ENCODE results near the gene CARF. TPM values are rescaled to one million over a fixed set of nuclear protein-coding genes. Genes with fewer than 3 reads are reported as not detected.

Gene CARF
- total RNA-seq, 1 experiment from 2014 or later = 5.8 TPM

DNA sequence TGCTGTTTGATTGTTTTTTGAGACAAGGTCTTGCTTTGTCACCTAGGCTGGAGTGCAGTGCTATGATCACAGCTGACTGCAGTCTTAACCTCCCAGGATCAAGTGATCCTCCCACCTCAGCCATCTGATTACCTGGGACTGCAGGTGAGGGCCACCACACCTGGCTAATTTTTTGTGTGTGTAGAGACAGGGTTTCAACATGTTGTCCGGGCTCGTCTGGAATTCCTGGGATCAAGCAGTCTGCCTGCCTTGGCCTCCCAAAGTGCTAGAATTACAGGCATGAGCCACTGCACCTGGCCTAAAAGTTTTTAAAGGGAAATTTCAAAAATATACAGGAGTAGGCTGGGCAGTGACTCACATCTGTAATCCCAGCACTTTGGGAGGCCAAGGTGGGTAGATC is 22.4 kb downstream of the CARF start:
- no TSS peak for BruUV-seq (replicated peaks)
- H3K27ac Mint-ChIP-seq (ENCODE audit: unreplicated experiment) = no peak overlapping the region
- H3K4me1 Mint-ChIP-seq (ENCODE audit: low read depth, unreplicated experiment) = no peaks in the 10 kb centered on the region
- H3K9me3 Mint-ChIP-seq (ENCODE audit: low read depth, unreplicated experiment) = no peaks in the 10 kb centered on the region
- no peaks in the 10 kb centered on the region for H3K36me3 Mint-ChIP-seq (ENCODE audit: insufficient read depth, unreplicated experiment)
- no peaks in the 10 kb centered on the region for H3K27me3 Mint-ChIP-seq (ENCODE audit: unreplicated experiment)
- DNase-seq = no peak
- CTCF ChIA-PET = no interaction called here
- intact Hi-C loops (cut with micrococcal nuclease; ENCODE audit: unreplicated experiment) = no loop called here
- no peak overlapping the region for H3K4me3 Mint-ChIP-seq (ENCODE audit: low read depth, unreplicated experiment)
- TF ChIP-seq, protein P1, sequence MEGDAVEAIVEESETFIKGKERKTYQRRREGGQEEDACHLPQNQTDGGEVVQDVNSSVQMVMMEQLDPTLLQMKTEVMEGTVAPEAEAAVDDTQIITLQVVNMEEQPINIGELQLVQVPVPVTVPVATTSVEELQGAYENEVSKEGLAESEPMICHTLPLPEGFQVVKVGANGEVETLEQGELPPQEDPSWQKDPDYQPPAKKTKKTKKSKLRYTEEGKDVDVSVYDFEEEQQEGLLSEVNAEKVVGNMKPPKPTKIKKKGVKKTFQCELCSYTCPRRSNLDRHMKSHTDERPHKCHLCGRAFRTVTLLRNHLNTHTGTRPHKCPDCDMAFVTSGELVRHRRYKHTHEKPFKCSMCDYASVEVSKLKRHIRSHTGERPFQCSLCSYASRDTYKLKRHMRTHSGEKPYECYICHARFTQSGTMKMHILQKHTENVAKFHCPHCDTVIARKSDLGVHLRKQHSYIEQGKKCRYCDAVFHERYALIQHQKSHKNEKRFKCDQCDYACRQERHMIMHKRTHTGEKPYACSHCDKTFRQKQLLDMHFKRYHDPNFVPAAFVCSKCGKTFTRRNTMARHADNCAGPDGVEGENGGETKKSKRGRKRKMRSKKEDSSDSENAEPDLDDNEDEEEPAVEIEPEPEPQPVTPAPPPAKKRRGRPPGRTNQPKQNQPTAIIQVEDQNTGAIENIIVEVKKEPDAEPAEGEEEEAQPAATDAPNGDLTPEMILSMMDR (IDR thresholded peaks at IDR 0.05; ENCODE audit: unreplicated experiment) = no peak

DNA sequence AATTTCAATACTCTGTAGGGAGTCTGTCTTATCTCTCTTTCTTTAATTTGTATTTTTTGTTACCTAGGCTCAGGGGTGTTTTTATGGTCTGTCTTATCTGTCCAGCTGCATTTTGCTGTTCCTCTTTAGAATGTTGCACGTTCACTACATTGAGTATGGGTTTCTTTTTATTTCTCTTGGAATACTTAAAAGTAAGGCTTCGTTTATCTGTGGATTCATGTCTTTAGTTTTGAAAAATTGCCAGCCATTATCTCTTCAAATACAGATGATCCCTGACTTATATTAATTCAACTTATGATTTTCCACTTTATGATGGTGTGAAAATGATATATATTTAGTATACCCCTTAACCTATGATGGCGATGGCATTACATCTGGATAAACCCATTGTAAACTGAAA is 26.9 kb downstream of the CARF start:
- intact Hi-C loops (cut with micrococcal nuclease; ENCODE audit: unreplicated experiment) = no loop called here
- CTCF ChIA-PET = no interaction called here
- H3K4me1 Mint-ChIP-seq (ENCODE audit: low read depth, unreplicated experiment) = no peaks in the 10 kb centered on the region

DNA sequence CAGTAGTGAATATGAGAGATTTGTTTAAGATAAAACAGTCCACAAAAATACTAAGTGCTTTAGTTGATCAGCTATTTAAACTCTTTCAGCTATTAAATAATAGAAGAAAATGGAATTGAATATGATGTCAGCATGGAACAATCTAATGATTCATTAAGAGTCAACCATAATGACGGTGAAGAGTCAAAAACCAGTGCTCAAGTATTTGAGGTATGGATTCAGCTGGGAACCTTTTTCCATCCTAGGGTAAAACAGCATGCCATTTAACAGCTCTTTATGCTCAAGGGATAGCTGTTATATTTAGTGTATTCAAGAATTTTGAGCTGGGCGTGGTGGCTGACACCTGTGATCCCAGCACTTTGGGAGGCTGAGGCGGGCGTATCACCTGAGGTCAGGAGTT is 29.7 kb downstream of the CARF start:
- BruUV-seq (replicated peaks) = no TSS peak
- intact Hi-C loops (cut with micrococcal nuclease; ENCODE audit: unreplicated experiment) = no loop called here
- Mint-ChIP-seq H3K27me3 (ENCODE audit: unreplicated experiment) (no peaks in the 10 kb centered on the region), H3K27ac (ENCODE audit: unreplicated experiment) (no peak overlapping the region), H3K4me3 (ENCODE audit: low read depth, unreplicated experiment) (no peak overlapping the region), H3K9me3 (ENCODE audit: low read depth, unreplicated experiment) (peaks cover 5% of the 10 kb centered on the region), H3K36me3 (ENCODE audit: insufficient read depth, unreplicated experiment) (no peaks in the 10 kb centered on the region), H3K4me1 (ENCODE audit: low read depth, unreplicated experiment) (peaks cover 14% of the 10 kb centered on the region)
- TF ChIP-seq, protein P1 (IDR thresholded peaks at IDR 0.05; ENCODE audit: unreplicated experiment) = no peak
- no peak for DNase-seq
- CTCF ChIA-PET = interaction anchor here (0.6 kb wide), 1 partner anchor 377 kb away, joined by 4 read pairs; no protein-coding TSS in a partner anchor

More for the DNA sequence above, 26.9 kb downstream of the CARF start:
- DNase-seq = no peak
- Mint-ChIP-seq H3K36me3 (ENCODE audit: insufficient read depth, unreplicated experiment) (no peaks in the 10 kb centered on the region), H3K27me3 (ENCODE audit: unreplicated experiment) (no peaks in the 10 kb centered on the region), H3K9me3 (ENCODE audit: low read depth, unreplicated experiment) (no peaks in the 10 kb centered on the region), H3K4me3 (ENCODE audit: low read depth, unreplicated experiment) (no peak overlapping the region), H3K27ac (ENCODE audit: unreplicated experiment) (no peak overlapping the region)
- TF ChIP-seq, protein P1 (IDR thresholded peaks at IDR 0.05; ENCODE audit: unreplicated experiment) = no peak
- no TSS peak for BruUV-seq (replicated peaks)

DNA sequence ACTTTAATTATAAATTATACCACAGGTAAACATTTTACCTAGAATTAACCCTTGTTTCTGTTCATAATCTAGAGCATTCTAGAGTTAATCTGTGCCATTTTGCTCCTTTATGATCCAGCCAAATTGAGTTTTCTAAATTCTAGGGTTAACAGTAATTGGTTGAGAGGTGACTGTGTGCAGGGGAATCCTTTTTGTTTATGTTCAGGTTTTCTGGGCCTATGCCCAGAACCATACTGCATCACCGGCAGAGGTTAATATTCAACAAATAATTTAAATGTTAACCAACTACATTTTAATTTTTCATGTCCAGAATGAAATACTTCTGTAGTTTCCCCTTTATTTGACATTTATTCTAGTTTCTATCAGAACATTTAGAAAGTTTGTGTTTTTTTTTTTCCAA is 32.3 kb downstream of the CARF start:
- peaks cover 8% of the 10 kb centered on the region for H3K9me3 Mint-ChIP-seq (ENCODE audit: low read depth, unreplicated experiment)
- H3K27ac Mint-ChIP-seq (ENCODE audit: unreplicated experiment) = peak overlapping the region; percentile 88

More for the DNA sequence above, 32.3 kb downstream of the CARF start:
- peaks cover 14% of the 10 kb centered on the region for H3K4me1 Mint-ChIP-seq (ENCODE audit: low read depth, unreplicated experiment)
- no peak overlapping the region for H3K4me3 Mint-ChIP-seq (ENCODE audit: low read depth, unreplicated experiment)
- CTCF ChIA-PET = no interaction called here
- TF ChIP-seq, protein P1 (IDR thresholded peaks at IDR 0.05; ENCODE audit: unreplicated experiment) = no peak
- no peaks in the 10 kb centered on the region for H3K27me3 Mint-ChIP-seq (ENCODE audit: unreplicated experiment)
- intact Hi-C loops (cut with micrococcal nuclease; ENCODE audit: unreplicated experiment) = no loop called here
- no peaks in the 10 kb centered on the region for H3K36me3 Mint-ChIP-seq (ENCODE audit: insufficient read depth, unreplicated experiment)
- no peak for DNase-seq
- BruUV-seq (replicated peaks) = no TSS peak
